OCI-M2 (cell line): ENCODE results near the gene GLB1L2.

Experiments
- DNase-seq: peaks from one replicate; lab custom pipeline; 2025; ENCODE audit not compliant: unreplicated experiment; lab: John Stamatoyannopoulos, UW

Gene GLB1L2

GRCh38 chr11:134401825-134402809 lies 70.3 kb downstream of the GLB1L2 start:
- DNase-seq, result no peak

DNA sequence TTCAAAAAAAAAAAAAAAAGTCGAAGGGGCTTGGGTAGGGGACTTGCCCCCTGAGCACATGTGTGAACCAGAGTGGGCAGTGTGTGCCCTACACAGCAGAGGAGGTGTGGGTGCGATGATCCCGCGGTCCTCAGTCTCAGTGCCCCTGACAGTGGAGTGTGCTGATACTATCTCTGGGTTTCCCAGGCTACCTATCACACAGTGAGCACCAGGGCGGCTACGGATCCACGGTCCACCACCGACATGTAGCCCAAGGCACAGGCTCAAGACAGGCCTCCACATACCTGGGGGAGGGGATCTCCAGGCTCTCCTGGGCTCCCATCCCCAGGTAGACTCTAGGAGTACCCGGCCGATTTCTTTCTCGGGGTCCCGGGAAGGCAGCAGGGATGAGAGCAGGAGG lies 71.1 kb downstream of the GLB1L2 start:
- DNase-seq, result no peak

- DNase-seq, result no peak
Observed at GRCh38 chr11:134404575-134405341, 73.0 kb downstream of the GLB1L2 start.

- DNase-seq, result no peak
Observed at GRCh38 chr11:134405436-134405835, 73.6 kb downstream of the GLB1L2 start.

DNA sequence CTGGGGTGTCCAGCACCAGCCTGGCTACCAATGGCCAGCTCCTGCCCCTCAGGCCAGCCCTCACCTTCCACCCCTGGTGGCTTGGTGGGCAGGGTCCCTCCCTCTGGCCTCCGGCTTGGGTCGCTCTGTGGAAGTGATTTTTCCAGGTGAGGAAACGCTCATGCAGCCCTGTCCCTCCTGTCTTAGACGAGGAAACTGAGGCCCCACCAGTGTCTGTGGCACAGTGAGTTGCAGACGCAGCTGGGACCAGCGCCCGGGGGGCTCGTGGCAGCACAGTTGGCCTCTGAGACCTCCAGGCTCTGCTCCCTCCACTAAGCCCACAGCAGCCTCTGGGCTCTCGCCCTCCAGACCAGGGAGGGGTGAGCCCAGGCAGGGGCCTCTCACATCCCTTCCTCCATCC lies 74.1 kb downstream of the GLB1L2 start:
- DNase-seq, result no peak

DNA sequence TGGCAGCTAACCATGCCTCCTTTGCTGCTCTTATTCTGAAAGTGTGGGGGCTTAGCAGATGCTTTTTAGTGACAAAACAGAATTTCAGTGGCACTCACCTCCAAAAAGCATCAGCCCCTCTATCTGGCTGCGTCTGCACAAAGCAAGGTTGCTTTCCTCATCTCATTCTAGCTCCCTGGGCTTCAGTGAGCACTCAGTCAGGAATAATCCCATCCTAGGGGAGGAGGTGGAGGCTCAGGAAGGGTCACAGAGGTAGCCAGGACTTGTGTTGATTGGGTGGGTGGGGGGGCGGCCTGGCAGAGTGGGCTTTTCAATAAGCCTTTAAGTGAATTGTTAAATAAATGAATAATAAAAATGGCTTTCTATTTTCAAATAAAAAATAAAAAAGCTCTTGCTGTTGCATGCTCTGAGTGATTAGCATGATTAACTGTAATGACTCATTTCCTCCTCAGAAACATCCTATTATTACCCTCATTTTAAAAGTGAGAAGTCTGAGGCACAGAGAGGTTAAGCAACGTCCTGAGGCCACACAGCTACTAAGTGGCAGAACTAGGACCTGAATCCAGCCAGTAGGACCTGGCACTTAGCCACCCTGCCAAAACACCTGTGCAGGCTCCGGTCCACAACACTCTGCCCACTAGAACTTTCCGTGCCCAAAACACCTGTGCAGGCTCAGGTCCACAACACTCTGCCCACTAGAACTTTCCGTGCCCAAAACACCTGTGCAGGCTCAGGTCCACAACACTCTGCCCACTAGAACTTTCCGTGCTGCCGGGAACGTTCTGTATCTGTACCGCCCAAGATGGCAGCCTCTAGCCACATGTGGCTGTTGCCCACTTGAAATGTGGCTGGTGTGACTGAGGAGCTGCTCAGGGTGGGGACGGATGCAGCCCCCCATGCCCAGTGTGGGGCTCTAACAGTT lies 74.7 kb downstream of the GLB1L2 start:
- DNase-seq, result no peak

DNA sequence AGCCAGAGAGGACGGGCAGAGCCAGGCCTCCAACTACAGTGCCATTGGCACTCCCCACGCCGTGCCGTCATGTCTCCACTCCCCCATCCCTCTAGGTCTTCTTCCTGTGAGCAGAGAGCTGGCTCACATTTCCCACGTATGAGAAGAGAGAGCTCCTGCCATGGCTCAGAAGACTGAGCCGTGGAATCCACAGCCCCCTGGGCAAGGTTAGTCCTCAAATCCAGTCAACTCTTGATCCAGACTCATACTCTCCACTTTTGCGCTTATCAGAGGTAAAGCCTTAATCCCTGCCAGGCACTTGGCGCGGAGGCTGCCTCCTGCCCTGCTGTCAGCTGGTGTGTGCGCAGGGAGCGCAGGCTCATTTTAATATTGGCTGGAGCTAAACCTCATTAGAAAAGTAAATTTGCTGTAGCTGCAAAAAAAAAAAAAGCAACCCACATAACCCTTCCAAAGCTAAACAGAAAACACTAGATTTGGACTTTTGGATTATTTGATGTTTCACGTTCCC lies 75.6 kb downstream of the GLB1L2 start:
- no peak for DNase-seq

DNA sequence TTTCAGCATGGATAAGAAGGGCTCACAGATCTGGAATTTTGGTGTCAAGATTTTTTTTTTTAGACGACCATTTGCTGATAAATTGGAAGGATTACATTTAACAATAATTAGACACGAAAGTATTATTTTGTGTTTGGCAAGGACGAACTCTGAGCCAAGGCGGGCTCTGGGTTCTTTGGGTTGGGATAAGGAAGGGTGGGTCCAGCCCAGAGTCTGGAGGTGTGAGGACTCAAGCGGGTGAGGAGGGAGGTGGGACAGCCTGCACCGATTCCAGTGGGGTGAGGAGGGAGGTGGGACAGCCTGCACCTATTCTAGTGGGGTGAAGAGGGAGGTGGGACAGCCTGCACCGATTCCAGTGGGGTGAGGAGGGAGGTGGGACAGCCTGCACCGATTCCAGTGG lies 76.1 kb downstream of the GLB1L2 start:
- no peak for DNase-seq

- no peak for DNase-seq
Observed at GRCh38 chr11:134409552-134410429, 78.0 kb downstream of the GLB1L2 start.

GRCh38 chr11:134410766-134411165 lies 79.0 kb downstream of the GLB1L2 start:
- DNase-seq, result no peak

DNA sequence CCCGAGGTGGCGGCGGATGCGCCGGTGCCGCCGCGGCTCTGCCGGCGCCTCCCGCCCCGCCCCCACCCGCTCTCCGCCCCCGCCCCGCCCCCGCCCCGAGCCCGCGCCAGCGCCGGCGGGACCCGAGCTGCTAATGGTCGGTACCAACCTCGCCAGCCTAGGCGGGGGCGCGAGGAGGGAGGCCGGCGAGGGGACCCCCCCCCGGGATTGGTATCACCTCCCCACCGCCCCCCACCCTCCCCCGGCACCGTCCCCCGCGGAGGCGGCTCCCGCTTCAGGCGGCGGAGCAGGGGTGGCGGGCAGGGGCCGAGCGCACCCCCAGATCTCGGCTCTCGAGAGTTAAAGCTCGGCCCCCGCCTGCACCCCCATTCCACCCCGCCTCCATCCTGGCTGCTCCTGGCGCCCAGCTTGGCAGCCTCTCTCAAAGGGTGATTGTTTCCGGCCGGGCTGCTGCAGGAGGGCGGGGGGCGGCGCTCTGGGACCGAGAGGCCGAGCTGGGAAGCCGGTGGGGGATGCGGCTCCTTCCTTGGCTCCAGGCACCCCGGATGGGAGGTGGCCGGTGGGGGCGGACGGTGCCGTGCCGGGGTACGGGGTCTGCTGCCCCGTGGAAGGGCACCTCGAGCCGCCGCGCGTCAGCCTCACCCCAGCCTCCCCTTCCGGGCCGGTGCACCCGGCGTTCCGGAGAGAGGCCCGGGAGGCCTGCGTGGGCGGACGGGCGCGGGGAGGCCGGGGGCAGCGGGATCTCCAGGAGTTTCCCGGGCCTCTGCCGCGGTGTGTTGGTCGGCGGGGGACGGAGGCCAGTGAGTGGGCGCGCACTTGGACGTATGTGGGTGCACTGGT lies 80.6 kb downstream of the GLB1L2 start, which contains the start of gene B3GAT1:
TSS of gene B3GAT1 (minus strand) at position 40 of the 840 bp plus-strand sequence. CDS start 24,583 bp downstream, outside the sequence.
- DNase-seq, result no peak

DNA sequence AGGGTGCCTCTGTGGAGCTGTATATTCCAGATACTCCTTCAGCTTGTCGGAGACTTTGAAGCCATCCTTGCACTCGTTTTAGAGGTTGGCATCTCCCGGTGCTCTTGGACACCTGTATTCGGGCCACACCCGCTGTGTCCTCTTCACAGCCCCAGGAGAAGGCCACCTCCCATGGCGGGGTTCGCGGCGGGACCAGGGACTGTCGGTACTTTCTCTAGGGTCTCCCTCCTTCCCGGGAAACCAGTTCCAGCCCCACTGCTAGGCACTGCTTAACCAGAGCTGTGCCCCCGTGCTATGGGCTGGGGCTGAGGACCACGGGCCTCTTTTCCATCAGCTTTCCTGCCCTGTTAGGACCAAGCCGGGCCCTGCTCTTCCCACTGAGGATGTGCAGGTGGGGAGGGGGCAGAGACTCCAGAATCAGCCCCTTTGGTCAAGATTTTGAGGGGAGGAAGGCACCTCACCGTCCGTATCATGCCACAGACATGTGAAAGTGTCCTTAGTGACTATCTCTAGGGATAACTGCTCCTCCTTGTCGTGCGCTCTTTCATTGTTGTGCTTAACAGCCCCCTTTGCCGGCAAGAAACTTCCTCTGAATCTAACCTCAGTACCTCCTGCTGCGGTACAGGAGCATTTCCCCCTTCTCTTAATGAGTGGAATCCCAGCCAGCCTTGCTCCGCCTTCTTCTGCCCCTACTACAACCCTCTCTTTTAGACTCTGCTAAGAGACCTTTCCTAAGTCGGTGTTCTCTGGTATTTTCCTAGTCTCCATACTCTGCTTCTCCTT lies 81.4 kb downstream of the GLB1L2 start:
- no peak for DNase-seq

GRCh38 chr11:134413826-134414731 lies 82.3 kb downstream of the GLB1L2 start:
- no peak for DNase-seq

DNA sequence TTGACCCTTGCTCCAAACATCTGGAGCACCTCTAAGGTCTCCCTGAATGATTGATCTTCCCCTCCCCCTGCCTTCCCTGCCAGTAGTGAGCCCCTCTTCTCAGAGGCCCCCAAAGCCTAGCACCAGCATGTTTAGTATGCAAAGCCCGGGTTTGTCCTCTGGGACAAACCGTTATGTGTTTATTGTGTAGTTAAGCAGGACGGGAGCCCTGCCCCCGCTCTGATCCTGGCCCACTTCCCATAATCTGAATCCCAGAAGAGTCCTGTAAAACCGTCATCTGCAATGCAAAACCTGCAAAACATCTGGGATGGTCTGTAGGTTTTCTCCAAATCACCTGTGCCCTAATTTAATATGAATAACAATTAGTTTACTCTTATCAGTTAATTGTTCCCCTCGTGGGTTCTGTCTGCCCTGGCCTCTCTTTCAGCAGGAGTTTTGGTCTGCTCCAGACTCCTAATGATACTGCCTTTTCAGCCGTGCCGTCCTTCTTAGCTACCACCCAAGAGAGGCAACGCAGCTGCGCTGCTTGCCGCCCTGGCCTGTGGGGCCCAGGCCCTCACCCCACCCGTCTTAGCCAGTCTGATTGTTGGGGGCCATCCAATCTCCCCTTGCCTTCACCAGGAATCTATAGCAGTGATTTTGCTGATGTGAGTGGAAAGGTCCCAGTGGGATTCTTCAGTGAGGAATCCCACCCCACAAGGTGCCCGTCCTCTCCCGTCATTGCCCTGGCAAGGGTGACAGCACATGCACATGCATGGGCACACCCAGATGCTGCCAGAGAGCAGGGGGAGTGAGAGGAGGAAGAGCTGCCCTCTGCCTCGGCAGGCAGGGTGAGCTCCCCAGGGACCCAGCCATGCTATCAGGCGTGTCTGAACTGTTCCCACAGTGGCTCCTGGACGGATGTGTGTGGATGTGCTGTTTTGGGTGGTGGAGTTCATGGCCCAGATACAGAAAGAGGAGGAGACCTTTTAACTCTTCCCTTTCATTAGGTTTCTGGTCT lies 83.3 kb downstream of the GLB1L2 start:
- DNase-seq, result no peak

DNA sequence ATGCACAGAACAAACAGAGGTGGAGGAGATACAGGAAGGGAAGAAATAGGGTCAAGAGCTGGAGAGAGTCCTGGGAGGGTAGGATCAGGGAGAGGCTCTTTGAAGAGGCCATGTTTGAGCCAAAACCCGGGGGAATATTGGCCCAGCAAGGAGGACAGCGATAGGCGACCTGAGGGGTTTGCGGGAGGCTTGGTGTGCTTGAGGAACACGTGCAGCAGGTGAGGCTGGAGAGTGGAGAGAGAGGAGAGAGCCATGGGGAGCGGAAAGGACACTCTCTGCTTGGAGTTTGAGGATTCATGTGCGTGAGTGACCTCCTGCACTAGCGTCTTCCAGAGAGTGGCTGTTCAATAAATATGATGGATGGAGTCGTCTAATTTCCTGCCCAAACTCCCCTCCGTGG lies 84.9 kb downstream of the GLB1L2 start:
- DNase-seq, result no peak
